Measurements from ENCODE around the gene NCLN. TPM values are rescaled to one million over a fixed set of nuclear protein-coding genes. Genes with fewer than 3 reads are reported as not detected.

Gene NCLN
- total and polyA plus RNA-seq, 9 of the 15 experiments (the other 6 are each of a cell fraction or from before 2014, with no cell fraction given) = 3.8 to 126 (median 39.6) TPM

DNA sequence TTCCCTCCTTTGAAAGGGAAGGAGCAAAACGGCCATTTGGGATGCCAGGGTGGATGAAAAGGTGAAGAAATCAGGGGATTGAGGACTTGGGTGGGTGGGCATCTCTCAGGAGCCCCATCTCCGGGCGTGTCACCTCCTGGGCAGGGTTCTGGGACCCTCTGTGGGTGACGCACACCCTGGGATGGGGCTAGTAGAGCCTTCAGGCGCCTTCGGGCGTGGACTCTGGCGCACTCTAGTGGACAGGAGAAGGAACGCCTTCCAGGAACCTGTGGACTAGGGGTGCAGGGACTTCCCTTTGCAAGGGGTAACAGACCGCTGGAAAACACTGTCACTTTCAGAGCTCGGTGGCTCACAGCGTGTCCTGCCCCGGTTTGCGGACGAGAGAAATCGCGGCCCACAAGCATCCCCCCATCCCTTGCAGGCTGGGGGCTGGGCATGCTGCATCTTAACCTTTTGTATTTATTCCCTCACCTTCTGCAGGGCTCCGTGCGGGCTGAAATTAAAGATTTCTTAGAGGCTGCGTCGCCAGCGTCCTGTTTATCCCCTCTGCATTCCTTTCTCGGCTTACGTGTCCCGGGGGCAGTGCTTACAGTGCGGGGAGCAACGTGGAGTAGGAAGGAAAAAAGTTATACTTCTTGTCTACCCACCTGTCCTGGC, 22.4 kb upstream of the NCLN start (continued):
- TF ChIP-seq BDP1 (IDR thresholded peaks at IDR 0.05; ENCODE audit: insufficient read depth, insufficient read length) (no peak), BHLHE40 (IDR thresholded peaks at IDR 0.05; ENCODE audit: low read length) (no peak), ELF2 (CRISPR knock-in tag; IDR thresholded peaks at IDR 0.05) (no peak), CBFA2T2 (conservative IDR thresholded peaks at IDR 0.05) (no peak), SUPT5H (IDR thresholded peaks at IDR 0.05) (no peak), RBM34 (IDR thresholded peaks at IDR 0.05; ENCODE audit: borderline replicate concordance, insufficient read depth, low read length) (no peak), ZNF707 (CRISPR knock-in tag; conservative IDR thresholded peaks at IDR 0.05) (no peak), ZNF121 (CRISPR knock-in tag; conservative IDR thresholded peaks at IDR 0.05) (no peak), ZNF76 (CRISPR knock-in tag; IDR thresholded peaks at IDR 0.05; ENCODE audit: borderline replicate concordance) (no peak), PRMT5 (CRISPR knock-in tag; IDR thresholded peaks at IDR 0.05) (no peak), STAG1 (CRISPR knock-in tag; IDR thresholded peaks at IDR 0.05; ENCODE audit: borderline replicate concordance) (peak; percentile 62; the same call in 1 of the 2 replicates), CHD2 (IDR thresholded peaks at IDR 0.05; ENCODE audit: low read depth, low read length) (no peak), NCOA2 (IDR thresholded peaks at IDR 0.05; ENCODE audit: partially characterized antibody in 2 of 2) (no peak), NEUROD1 (IDR thresholded peaks at IDR 0.05; ENCODE audit: borderline replicate concordance, low read depth, low read length, partially characterized antibody) (peak; percentile 8), GTF2E2 (tag; IDR thresholded peaks at IDR 0.05) (no peak), ZNF174 (CRISPR knock-in tag; IDR thresholded peaks at IDR 0.05) (no peak), ZNF586 (CRISPR knock-in tag; conservative IDR thresholded peaks at IDR 0.05) (no peak), NR1H2 (CRISPR knock-in tag; IDR thresholded peaks at IDR 0.05) (no peak)
- TF ChIP-seq, protein P1, sequence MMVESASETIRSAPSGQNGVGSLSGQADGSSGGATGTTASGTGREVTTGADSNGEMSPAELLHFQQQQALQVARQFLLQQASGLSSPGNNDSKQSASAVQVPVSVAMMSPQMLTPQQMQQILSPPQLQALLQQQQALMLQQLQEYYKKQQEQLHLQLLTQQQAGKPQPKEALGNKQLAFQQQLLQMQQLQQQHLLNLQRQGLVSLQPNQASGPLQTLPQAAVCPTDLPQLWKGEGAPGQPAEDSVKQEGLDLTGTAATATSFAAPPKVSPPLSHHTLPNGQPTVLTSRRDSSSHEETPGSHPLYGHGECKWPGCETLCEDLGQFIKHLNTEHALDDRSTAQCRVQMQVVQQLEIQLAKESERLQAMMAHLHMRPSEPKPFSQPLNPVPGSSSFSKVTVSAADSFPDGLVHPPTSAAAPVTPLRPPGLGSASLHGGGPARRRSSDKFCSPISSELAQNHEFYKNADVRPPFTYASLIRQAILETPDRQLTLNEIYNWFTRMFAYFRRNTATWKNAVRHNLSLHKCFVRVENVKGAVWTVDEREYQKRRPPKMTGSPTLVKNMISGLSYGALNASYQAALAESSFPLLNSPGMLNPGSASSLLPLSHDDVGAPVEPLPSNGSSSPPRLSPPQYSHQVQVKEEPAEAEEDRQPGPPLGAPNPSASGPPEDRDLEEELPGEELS (CRISPR knock-in tag; IDR thresholded peaks at IDR 0.05; ENCODE audit: borderline replicate concordance) = no peak
- TF ChIP-seq, protein P2, sequence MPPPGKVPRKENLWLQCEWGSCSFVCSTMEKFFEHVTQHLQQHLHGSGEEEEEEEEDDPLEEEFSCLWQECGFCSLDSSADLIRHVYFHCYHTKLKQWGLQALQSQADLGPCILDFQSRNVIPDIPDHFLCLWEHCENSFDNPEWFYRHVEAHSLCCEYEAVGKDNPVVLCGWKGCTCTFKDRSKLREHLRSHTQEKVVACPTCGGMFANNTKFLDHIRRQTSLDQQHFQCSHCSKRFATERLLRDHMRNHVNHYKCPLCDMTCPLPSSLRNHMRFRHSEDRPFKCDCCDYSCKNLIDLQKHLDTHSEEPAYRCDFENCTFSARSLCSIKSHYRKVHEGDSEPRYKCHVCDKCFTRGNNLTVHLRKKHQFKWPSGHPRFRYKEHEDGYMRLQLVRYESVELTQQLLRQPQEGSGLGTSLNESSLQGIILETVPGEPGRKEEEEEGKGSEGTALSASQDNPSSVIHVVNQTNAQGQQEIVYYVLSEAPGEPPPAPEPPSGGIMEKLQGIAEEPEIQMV (tag; conservative IDR thresholded peaks at IDR 0.05; ENCODE audit: low read depth) = no peak
- TF ChIP-seq, protein P3, sequence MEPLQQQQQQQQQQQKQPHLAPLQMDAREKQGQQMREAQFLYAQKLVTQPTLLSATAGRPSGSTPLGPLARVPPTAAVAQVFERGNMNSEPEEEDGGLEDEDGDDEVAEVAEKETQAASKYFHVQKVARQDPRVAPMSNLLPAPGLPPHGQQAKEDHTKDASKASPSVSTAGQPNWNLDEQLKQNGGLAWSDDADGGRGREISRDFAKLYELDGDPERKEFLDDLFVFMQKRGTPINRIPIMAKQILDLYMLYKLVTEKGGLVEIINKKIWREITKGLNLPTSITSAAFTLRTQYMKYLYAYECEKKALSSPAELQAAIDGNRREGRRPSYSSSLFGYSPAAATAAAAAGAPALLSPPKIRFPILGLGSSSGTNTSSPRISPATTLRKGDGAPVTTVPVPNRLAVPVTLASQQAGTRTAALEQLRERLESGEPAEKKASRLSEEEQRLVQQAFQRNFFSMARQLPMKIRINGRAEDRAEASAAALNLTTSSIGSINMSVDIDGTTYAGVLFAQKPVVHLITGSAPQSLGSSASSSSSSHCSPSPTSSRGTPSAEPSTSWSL (CRISPR knock-in tag; IDR thresholded peaks at IDR 0.05; ENCODE audit: borderline replicate concordance) = no peak
- TF ChIP-seq, protein P4, sequence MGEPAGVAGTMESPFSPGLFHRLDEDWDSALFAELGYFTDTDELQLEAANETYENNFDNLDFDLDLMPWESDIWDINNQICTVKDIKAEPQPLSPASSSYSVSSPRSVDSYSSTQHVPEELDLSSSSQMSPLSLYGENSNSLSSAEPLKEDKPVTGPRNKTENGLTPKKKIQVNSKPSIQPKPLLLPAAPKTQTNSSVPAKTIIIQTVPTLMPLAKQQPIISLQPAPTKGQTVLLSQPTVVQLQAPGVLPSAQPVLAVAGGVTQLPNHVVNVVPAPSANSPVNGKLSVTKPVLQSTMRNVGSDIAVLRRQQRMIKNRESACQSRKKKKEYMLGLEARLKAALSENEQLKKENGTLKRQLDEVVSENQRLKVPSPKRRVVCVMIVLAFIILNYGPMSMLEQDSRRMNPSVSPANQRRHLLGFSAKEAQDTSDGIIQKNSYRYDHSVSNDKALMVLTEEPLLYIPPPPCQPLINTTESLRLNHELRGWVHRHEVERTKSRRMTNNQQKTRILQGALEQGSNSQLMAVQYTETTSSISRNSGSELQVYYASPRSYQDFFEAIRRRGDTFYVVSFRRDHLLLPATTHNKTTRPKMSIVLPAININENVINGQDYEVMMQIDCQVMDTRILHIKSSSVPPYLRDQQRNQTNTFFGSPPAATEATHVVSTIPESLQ (CRISPR knock-in tag; IDR thresholded peaks at IDR 0.05) = no peak
- TF ChIP-seq, protein P5, sequence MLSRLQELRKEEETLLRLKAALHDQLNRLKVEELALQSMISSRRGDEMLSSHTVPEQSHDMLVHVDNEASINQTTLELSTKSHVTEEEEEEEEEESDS (CRISPR knock-in tag; IDR thresholded peaks at IDR 0.05) = no peak
